Measurements from ENCODE around the gene PAX2. TPM values are rescaled to one million over a fixed set of nuclear protein-coding genes. Genes with fewer than 3 reads are reported as not detected.

Gene PAX2
- total RNA-seq, 1 donor from 2014 or later = not detected

DNA sequence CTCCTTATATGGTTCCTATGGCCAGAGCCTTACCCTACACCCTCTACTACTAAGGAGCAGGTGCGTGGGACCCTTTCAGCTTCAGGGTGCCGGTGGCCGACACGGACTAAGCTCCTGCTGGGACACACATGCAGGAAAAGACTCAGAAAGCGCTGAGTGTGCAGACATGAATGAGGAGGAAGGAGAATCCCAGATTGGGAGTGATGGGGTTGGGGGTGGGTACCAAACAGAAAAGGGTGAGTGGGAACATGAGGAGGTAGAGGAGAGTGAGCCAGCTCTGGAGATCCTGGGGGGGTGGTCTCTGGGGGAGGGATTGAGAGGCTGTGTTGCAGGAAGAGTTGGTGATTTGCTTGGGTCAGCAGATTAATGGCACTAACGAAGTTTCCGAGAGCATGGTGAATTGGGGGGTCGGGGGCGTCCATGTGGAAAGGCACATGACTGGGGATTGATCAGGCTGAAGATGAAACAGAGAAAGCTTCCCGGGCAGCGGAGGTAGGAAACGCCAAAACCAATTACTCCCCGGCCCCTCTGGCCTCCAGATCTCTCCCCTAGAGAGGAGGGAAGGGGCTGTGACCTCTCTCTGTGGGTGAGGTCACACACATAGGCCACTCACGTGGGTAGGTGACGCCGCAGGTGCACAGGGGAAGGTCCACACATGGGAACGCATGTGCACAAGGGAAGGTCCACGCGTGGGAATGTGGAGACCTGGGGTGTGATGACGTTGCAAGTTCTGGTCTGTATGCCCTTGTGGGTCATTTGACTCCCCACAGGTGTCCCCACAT, 129.5 kb downstream of the PAX2 start:
- H3K9ac ChIP-seq (ENCODE audit: low read depth in 1 of 3, low read length in 3 of 3) = no peak overlapping the region
- no peaks in the 10 kb centered on the region for H3K36me3 ChIP-seq (ENCODE audit: control insufficient read depth in 3 of 3, insufficient read depth in 3 of 3, low read length in 3 of 3)
- H3K27me3 ChIP-seq (ENCODE audit: control insufficient read depth in 3 of 3, insufficient read depth in 3 of 3, low read length in 3 of 3) = peaks cover 24 to 35% (median 34%) of the 10 kb centered on the region in 3 donors

DNA sequence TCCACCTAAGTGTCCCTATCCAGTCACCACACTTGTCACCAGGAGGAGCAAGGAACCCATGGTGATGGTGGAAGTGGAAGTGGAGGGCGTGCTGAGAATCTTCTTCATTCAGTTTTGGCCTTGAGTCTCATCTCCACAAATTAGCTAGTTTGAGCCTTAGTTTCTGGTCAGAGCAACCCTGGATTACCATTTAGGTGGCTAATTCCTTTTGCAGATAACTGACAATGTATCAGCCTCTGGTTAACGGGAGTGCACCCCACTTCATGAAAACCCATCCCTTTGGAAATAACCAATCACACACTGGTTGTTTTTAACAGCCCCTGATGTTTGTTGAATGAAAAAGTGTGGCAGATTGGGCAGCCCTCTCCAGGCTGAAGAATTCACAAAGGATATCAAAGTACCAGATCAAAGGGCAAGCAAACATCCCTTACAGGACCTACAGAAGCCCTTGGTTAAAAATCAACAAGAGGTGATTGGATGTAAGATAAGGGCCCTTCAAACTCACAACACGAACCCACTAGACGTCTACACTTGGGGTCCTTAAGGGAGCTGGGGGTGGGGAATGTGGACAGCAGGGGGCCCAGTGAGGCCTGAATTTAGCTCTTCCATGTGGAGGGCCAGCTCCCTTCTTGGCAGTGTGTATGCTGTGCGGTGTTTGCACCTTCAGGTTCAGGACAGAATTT, 130.2 kb downstream of the PAX2 start:
- Histone ChIP-seq H3K27me3 (ENCODE audit: control insufficient read depth in 3 of 3, insufficient read depth in 3 of 3, low read length in 3 of 3) (peaks cover 24 to 35% (median 35%) of the 10 kb centered on the region in 3 donors), H3K9me3 (ENCODE audit: control insufficient read depth in 3 of 3, low read length in 3 of 3) (no peaks in the 10 kb centered on the region), H3K36me3 (ENCODE audit: control insufficient read depth in 3 of 3, insufficient read depth in 3 of 3, low read length in 3 of 3) (no peaks in the 10 kb centered on the region)

More for the DNA sequence above, 129.5 kb downstream of the PAX2 start:
- H3K9me3 ChIP-seq (ENCODE audit: control insufficient read depth in 3 of 3, low read length in 3 of 3) = no peaks in the 10 kb centered on the region
- no peaks in the 10 kb centered on the region for H3K4me1 ChIP-seq (ENCODE audit: control insufficient read depth in 3 of 3, insufficient read depth in 3 of 3, low read length in 3 of 3)
- H3K4me3 ChIP-seq (ENCODE audit: low read length in 3 of 3) = no peak overlapping the region
- H3K27ac ChIP-seq (ENCODE audit: low read depth, low read length) = no peak overlapping the region

DNA sequence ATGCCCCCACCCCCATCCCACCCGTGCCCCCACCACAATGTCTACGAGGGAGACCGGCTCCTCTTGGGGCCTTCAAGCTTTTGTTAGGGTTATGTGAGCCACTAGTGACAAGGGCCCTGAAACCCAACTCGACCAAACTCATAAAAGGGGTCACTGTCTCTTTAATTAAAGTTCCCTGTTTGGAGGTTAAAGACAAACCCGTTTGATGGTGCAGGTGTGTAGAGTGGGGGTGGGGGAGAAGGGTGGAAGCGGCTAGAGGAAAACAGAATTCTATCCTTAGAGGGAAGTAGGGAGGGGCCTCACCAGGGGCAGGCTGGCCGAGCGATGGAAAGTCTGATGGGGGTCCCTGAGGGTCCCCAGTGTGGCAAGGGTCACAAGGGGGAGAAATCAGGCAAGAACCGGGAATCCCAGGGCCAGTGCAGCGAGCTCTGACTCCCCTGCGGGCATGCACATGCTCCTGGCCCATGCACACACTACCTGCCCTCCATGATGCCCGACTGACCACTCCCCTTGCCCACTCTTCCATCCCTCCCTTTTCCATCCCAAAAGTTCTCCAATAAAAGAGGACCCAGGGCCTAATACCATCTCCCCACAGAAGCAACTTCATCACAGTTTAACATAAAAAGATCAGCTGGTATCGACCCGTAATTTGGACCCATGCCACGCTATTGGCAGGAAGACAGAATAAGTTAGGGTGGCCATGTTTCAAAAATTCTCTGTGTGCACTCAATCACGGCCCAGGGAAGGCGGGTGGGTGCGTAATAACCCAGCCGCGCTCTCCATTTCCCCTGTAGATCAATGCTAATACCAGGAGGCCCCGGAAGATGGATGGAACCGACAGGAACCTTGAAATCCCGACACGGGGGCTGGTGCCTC, 131.4 kb downstream of the PAX2 start:
- Histone ChIP-seq H3K9ac (ENCODE audit: low read depth in 1 of 3, low read length in 3 of 3) (no peak overlapping the region), H3K9me3 (ENCODE audit: control insufficient read depth in 3 of 3, low read length in 3 of 3) (no peaks in the 10 kb centered on the region), H3K27me3 (ENCODE audit: control insufficient read depth in 3 of 3, insufficient read depth in 3 of 3, low read length in 3 of 3) (peaks cover 24 to 37% (median 35%) of the 10 kb centered on the region in 3 donors), H3K36me3 (ENCODE audit: control insufficient read depth in 3 of 3, insufficient read depth in 3 of 3, low read length in 3 of 3) (no peaks in the 10 kb centered on the region), H3K4me1 (ENCODE audit: control insufficient read depth in 3 of 3, insufficient read depth in 3 of 3, low read length in 3 of 3) (no peaks in the 10 kb centered on the region), H3K27ac (ENCODE audit: low read depth, low read length) (no peak overlapping the region), H3K4me3 (ENCODE audit: low read length in 3 of 3) (no peak overlapping the region)

More for the DNA sequence above, 130.2 kb downstream of the PAX2 start:
- H3K9ac ChIP-seq (ENCODE audit: low read depth in 1 of 3, low read length in 3 of 3) = no peak overlapping the region
- H3K4me1 ChIP-seq (ENCODE audit: control insufficient read depth in 3 of 3, insufficient read depth in 3 of 3, low read length in 3 of 3) = no peaks in the 10 kb centered on the region
- no peak overlapping the region for H3K4me3 ChIP-seq (ENCODE audit: low read length in 3 of 3)
- no peak overlapping the region for H3K27ac ChIP-seq (ENCODE audit: low read depth, low read length)

DNA sequence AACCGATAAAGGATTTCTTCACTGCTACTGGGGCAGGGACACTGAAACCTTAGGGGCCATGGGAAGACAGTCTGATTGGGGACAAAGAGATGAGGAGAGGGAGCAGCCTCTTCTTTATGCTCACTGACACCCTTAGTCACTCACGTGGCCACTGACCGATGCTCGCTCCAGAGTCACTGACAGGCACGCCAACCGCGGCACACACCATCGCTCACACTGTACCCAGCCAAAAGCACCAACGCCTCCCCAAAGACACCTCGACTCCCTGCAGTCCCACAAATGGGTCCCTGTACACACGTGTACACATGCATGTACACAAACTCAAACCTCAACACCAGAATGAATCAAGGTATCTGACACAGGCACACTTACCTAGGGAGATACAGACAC, 132.1 kb downstream of the PAX2 start:
- Histone ChIP-seq H3K9me3 (ENCODE audit: control insufficient read depth in 3 of 3, low read length in 3 of 3) (no peaks in the 10 kb centered on the region), H3K9ac (ENCODE audit: low read depth in 1 of 3, low read length in 3 of 3) (no peak overlapping the region), H3K27me3 (ENCODE audit: control insufficient read depth in 3 of 3, insufficient read depth in 3 of 3, low read length in 3 of 3) (peaks cover 24 to 35% (median 35%) of the 10 kb centered on the region in 3 donors), H3K4me1 (ENCODE audit: control insufficient read depth in 3 of 3, insufficient read depth in 3 of 3, low read length in 3 of 3) (peaks cover 0 to 2% (median 0%) of the 10 kb centered on the region in 3 donors), H3K36me3 (ENCODE audit: control insufficient read depth in 3 of 3, insufficient read depth in 3 of 3, low read length in 3 of 3) (no peaks in the 10 kb centered on the region), H3K4me3 (ENCODE audit: low read length in 3 of 3) (no peak overlapping the region), H3K27ac (ENCODE audit: low read depth, low read length) (no peak overlapping the region)

DNA sequence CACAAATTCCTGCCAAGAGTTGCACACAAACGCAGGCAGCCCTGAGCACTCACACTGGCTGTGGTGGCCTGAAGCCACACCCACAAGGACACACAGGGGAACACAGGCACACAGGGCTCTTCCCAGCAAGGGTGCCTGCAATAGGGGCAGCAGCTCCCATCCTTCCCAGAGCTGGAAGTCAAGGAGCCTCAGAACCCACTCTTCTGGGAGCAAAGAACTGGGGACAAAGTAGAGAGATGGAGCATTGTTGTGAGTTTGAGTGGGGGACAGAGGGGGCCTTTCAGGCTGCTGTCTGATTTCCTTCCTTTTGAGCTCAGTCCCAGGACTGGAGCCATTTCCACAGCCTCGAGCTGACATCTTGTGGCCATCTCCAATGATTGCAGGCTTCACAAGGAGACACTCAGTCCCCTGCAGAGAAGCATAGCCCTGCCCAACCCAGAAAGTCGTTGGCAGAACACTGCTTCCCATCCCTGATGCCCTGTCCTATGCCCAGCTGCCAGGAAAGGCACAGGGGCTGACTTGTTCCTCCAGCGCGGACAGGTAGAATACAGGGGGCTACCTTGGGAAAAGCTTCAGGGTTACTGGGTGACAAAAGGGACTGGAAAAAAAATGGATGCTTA, 133.0 kb downstream of the PAX2 start:
- H3K4me3 ChIP-seq (ENCODE audit: low read length in 3 of 3) = no peak overlapping the region
- H3K27me3 ChIP-seq (ENCODE audit: control insufficient read depth in 3 of 3, insufficient read depth in 3 of 3, low read length in 3 of 3) = peaks cover 15 to 40% (median 32%) of the 10 kb centered on the region in 3 donors
- H3K4me1 ChIP-seq (ENCODE audit: control insufficient read depth in 3 of 3, insufficient read depth in 3 of 3, low read length in 3 of 3) = peaks cover 0 to 8% (median 5%) of the 10 kb centered on the region in 3 donors

More for the DNA sequence above, 133.0 kb downstream of the PAX2 start:
- Histone ChIP-seq H3K9ac (ENCODE audit: low read depth in 1 of 3, low read length in 3 of 3) (no peak overlapping the region), H3K9me3 (ENCODE audit: control insufficient read depth in 3 of 3, low read length in 3 of 3) (no peaks in the 10 kb centered on the region), H3K36me3 (ENCODE audit: control insufficient read depth in 3 of 3, insufficient read depth in 3 of 3, low read length in 3 of 3) (no peaks in the 10 kb centered on the region), H3K27ac (ENCODE audit: low read depth, low read length) (no peak overlapping the region)

Other genes with a start within 250 kb of the PAX2 start
- gene SEC31B, start 225.7 kb upstream of the PAX2 start, total RNA-seq = 2.6 TPM
- gene NDUFB8, start 215.7 kb upstream of the PAX2 start, total RNA-seq = 95.0 TPM
- 19.3 TPM for gene HIF1AN, start 209.6 kb upstream of the PAX2 start, total RNA-seq
- gene SLF2, start 167.4 kb downstream of the PAX2 start, total RNA-seq = 98.6 TPM
- gene SEMA4G, start 223.9 kb downstream of the PAX2 start, total RNA-seq = 0.52 TPM
- gene MRPL43, start 241.9 kb downstream of the PAX2 start, total RNA-seq = 41.2 TPM
- 4.2 TPM for gene TWNK, start 242.0 kb downstream of the PAX2 start, total RNA-seq